ENCODE measurements around the gene CIB1. TPM values are rescaled to one million over a fixed set of nuclear protein-coding genes. Genes with fewer than 3 reads are reported as not detected.
A peak's percentile ranks its signal among the peaks of the same experiment; 100 is the strongest.

Gene CIB1
- total RNA-seq, 1 experiment from 2014 or later: 23.0 TPM

GRCh38 chr15:90213122-90213817 is 20.5 kb downstream of the CIB1 start:
- Histone ChIP-seq H3K14ac (ENCODE audit: insufficient read depth, low read length) (no peak overlapping the region), H2BK120ac (ENCODE audit: low read depth, low read length, poor library complexity, severe bottlenecking) (no peak overlapping the region), H4K5ac (ENCODE audit: insufficient read length, low read depth, low read length) (no peak overlapping the region), H2BK20ac (ENCODE audit: low read depth, low read length, poor library complexity, severe bottlenecking) (no peak overlapping the region), H4K20me1 (ENCODE audit: control insufficient read depth, insufficient read depth, insufficient read length) (no peaks in the 10 kb centered on the region), H3K56ac (ENCODE audit: insufficient read length, low read depth, low read length) (no peak overlapping the region), H3K27ac (ENCODE audit: insufficient read length, low read depth, low read length) (no peak overlapping the region), H2BK5ac (ENCODE audit: insufficient read length, low read length) (no peak overlapping the region), H3K4me2 (ENCODE audit: insufficient read depth, insufficient read length, low read length) (no peak overlapping the region), H3K23ac (ENCODE audit: insufficient read length, low read depth, low read length) (no peak overlapping the region), H3K4ac (ENCODE audit: low read depth, low read length) (no peak overlapping the region), H2BK15ac (ENCODE audit: low read depth, low read length) (no peak overlapping the region), H3K4me1 (ENCODE audit: insufficient read depth, low read length) (no peaks in the 10 kb centered on the region), H4K91ac (ENCODE audit: insufficient read length, low read depth, low read length) (no peak overlapping the region), H3K18ac (ENCODE audit: insufficient read length, low read depth, low read length) (no peak overlapping the region), H3T11ph (ENCODE audit: low read length) (no peak overlapping the region), H3K27me3 (ENCODE audit: insufficient read depth, low read length) (no peaks in the 10 kb centered on the region), H2BK12ac (ENCODE audit: insufficient read length, low read depth, low read length) (no peak overlapping the region), H2AFZ (ENCODE audit: low read length) (no peak overlapping the region), H3K79me2 (ENCODE audit: insufficient read depth, low read length) (no peaks in the 10 kb centered on the region; the same call in 1 of the 2 replicates), H3K9me3 (ENCODE audit: control insufficient read depth, low read depth, low read length) (no peaks in the 10 kb centered on the region), H4K8ac (replicated peaks; ENCODE audit: insufficient read length, low read depth, low read length) (no peak overlapping the region), H3K23me2 (ENCODE audit: insufficient read length, low read depth, low read length, poor library complexity, severe bottlenecking) (peaks cover 4% of the 10 kb centered on the region), H3K79me1 (ENCODE audit: insufficient read depth, low read depth, low read length, poor library complexity, severe bottlenecking) (no peaks in the 10 kb centered on the region), H3K9ac (ENCODE audit: extremely low read depth, insufficient read length, low read length) (no peak overlapping the region), H2AK5ac (ENCODE audit: insufficient read length, low read length) (no peak overlapping the region)
- Mint-ChIP-seq H3K4me3 (no peak overlapping the region), H3K9me3 (no peaks in the 10 kb centered on the region), H3K27me3 (ENCODE audit: low read depth) (no peaks in the 10 kb centered on the region), H3K4me1 (peaks cover 8 to 9% of the 10 kb centered on the region in 2 experiments), H3K27ac (peak overlapping the region in 2 of 3 experiments; percentile 38 to 88; a peak in 3 of 7 replicates), H3K36me3 (ENCODE audit: insufficient read depth in 1 of 3, low read depth in 3 of 3) (peaks cover 6 to 19% (median 13%) of the 10 kb centered on the region in 3 experiments; a peak in 5 of 7 replicates)
- TF ChIP-seq CTCF (conservative IDR thresholded peaks at IDR 0.05): no peak
- WGBS (ENCODE audit: extremely low coverage, insufficient read length, low lambda C conversion rate): no CpG with 5 or more reads among the region's 12 CpGs
- no peak for DNase-seq

All from H9 (cell line).